HG02588 (cell line): Measurements from ENCODE around the gene TPO.

Source experiments
- ATAC-seq: cut with Tn5 transposase; IDR thresholded peaks from one replicate; pipeline ENCODE4 v1.9.1; 2021; ENCODE audit warnings: mild to moderate bottlenecking, moderate library complexity; ENCODE audit not compliant: unreplicated experiment

Gene TPO

DNA sequence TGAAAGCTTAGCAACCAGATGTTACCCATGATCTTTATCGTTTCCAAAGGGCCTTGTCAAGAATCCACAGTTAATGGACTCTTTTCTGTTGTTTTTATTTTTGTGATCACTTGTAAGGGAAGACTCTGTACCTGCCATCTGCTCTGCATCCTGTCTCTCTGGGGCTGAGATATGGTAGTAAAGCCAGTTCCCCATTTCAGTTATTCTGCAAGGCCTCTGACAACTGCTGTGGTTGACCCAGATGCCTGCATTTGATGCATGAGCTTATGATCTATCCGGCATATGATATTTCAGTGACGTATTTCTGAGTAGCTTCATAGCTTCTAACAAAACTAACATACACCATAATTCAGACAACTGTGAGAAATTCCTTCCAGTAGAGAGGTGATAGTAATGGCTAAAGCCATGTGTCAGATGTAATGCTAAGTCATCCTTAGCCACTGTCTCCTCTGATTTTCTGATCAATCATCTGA lies 105.1 kb downstream of the TPO start:
- ATAC-seq = no peak

DNA sequence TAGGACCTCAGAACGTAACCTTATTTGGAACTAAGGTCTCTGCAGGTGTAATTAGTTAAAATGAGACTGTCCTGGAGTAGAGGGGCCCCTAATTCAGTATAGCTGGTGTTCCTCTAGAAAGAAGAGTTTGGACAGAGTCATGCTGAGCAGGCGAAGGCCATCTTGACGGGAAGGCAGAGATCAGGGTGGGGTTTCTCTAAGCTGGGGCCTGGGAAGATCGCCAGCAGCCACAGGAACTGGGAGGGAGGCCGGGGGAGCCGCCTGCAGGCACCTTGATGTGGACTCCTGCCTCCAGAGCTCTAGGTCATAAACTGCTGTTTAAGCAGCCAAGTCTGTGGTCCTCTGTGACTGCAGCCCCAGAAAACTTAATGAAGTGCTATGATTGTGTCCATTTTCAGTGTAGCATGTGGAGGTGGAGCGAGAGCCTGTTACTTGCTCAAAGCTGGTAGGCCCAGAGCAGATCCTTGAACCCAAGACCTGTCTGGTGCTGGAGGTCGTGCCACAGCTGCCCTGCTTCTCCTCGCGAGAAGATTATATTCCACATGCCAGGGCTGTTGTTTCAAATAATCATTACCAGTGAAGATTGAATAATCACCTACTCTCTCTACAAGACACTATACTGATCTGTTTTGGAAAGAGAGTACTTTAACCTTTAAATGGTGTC lies 105.7 kb downstream of the TPO start:
- ATAC-seq = no peak

DNA sequence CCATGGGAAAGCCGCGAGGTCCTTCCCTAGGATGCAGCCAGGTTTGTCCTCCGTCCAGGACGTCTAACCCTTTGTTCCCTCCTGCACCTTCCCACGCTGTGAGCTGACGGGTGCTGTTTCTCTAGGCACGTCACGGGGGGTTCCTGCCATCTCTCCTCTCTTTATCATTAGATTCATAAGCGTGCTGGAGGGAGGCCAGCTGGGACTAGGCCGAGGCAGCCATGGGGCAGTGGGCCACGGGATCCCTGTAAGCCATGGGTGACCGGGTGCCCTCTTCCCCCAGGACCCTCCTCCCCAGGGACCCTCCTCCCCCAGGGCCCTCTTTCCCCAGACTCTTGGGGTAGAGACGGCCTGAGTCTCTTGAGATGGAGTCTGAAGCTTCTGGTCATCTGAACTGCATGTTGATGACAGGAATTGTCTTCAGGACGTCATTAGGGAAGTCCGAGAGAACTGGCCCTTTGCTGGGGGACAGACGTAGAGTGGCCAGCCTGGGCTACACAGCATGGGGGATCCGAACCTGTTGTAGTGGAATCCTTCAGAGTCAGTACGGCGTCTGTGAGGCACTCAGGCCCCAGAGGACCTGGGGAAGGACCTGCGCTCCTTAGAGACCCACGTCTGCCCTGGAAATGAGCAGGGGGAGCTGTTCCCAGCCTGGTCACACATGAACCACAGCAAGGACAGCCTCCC lies 108.1 kb downstream of the TPO start:
- no peak for ATAC-seq

DNA sequence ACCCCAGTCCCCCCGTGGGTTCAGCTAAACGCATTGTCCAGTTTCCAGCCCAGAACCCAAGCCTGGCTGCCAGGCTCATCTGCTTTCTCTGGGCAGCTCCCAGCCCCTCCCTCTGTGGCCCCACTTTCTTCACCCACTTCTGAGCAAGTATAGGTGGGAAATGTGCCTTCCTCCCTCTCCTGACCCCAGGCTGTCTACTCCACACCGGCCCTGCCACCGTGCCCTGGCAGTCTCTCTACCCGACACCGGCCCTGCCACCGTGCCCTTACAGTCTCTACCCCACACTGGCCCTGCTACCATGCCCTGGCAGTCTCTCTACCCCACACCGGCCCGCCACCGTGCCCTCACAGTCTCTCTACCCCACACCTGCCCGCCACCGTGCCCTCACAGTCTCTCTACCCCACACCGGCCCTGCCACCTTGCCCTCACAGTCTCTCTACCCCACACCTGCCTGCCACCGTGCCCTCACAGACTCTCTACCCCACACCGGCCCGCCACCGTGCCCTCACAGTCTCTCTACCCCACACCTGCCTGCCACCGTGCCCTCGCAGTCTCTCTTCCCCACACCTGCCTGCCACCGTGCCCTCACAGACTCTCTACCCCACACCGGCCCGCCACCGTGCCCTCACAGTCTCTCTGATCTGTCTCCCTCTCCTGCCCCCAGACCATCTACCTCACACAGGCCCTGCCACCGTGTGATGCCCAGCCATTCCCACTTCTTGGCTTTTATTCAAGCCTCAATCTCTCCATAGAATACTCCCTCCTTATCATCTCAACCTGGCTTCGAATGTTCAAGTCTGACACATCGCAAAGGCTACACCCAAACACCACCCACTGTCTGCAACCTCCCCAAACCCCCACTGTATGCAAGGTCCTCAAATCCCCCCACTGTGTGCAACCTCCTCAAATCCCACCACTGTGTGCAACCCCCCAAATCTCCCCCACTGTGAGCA lies 108.9 kb downstream of the TPO start:
- ATAC-seq = no peak

DNA sequence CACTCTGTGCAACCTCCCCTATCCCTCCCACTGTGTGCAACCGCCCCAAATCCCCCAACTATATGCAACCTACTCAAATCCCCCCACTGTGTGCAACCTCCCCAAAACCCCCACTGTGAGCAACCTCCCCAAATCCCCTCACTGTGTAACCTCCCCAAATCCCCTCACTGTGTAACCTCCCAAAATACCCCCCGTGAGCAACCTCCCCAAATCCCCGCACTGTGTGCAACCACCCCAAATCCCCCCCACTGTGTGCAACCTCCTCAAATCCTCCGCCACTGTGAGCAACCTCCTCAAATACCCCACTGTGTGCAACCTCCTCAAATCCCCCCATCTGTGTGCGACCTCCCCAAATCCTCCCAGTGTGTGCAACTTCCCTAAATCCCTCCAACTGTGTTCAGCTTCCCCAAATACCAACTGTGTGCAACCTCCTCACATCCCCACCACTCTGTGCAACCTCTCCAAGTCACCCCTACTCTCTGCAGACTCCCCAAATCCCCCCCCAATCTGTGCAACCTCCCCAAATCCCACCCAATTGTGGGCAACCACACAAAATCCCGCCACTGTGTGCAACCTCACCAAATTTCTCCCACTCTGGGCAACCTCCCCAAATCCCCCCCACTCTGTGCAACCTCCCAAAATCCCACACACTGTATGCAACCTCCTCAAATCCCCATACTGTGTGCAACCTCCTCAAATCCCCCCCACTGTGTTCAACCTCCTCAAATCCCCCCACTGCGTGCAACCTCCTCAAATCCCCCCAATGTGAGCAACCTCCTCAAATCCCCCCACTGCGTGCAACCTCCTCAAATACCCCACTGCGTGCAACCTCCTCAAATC lies 114.1 kb downstream of the TPO start:
- ATAC-seq = no peak

DNA sequence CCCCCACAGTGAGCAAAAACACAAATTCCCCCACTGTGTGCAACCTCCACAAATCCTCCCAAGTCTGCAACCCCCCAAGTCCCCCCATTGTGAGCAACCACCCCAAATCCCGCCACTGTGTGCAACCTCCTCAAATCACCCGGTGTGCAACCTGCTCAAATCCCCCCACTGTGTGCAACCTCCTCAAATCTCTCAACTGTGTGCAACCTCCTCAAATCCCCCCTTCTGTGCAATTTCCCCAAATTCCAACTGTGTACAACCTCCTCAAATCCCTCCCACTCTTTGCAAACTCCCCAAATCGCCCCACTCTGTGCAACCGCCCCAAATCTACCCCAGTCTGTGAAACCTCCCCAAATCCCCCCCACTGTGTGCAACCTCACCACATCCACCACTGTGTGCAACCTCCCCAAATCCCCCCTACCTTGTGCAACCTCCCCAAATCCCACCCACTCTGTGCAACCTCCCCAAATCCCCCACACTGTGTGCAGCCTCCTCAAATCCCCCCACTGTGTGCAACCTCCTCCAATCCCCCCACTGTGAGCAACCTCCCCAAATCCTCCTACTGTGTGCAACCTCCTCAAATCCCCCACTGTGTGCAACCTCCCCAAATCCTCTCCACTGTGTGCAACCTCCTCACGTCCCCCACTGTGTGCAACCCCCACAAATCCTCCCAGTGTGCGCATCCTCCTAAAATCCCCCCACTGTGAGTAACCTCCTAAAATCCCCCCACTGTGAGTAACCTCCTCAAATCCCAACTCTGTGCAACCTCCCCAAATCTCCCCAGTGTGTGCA lies 115.2 kb downstream of the TPO start:
- no peak for ATAC-seq

DNA sequence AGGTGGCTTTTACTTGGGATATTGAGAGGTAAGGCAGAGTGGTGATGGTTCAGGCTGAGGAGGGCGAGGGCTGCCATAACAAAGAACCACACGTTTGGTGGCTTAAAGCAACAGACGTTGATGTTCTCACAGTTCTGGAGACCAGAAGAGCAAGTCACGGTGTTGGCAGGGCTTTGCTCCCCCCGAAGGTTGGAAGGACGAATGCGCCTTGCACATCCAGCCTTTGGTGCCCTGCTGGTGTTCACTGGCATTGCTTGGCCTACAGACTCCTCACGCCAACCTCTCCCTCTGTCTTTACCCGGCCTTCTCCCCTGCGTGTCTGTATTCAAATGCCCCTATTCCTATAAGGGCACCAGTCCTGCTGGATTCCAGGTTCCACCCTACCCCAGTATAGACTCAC lies 125.4 kb downstream of the TPO start:
- ATAC-seq = no peak

DNA sequence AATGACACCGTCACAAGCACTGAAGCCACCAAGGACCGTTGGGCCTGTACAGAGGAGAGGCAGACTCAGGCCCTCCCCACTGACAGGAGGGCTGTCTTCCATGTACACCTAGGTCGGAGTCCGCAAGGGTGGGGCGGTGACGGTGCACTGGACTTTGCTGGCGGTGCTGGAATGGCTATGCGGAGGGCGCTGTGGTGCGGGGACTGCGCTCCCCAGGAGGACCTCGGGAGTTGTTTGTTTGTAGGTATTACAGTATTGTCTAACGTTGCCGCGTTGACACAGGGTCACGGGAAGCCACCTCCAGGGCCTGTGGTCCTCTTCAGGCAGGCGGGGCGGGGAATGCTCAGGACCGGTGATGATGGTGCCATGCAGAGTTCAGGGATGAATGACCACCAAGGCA lies 126.2 kb downstream of the TPO start:
- no peak for ATAC-seq

DNA sequence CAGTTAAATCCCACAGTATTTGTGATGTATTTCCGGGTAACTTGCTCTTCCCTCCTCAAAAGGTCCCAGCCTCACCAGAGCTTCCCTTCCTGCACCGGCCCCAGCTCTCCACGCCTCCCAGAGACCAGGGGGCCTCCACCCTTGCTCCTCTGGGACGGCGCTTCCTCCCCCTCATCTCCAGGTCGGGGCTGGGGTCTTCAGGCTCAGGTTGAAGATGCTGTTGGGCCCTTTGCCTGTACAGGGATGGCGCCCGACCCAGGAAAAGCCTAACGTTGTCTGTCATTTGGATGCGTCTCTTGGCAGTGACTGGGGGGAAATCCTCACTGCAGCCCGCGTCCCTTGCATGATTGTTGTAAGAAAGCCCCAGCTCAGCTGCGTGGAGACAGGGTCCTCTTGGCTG lies 126.7 kb downstream of the TPO start:
- no peak for ATAC-seq

DNA sequence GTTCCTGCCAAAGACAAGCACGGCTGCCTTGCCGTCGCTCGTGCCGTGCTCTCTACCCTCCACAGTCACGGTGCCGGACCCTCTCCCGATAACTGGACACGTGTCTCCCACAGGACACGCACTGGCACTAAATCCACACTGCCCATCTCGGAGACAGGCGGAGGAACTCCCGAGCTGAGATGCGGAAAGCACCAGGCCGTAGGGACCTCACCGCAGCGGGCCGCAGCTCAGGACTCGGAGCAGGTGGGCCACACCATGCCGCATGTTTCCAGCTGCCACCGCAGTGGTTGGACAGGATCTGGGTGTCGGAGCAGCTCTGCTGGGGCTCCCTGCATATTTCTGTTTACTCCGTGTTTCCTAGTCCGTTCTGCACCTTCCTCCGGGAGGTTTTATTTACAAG lies 127.2 kb downstream of the TPO start:
- ATAC-seq = no peak

DNA sequence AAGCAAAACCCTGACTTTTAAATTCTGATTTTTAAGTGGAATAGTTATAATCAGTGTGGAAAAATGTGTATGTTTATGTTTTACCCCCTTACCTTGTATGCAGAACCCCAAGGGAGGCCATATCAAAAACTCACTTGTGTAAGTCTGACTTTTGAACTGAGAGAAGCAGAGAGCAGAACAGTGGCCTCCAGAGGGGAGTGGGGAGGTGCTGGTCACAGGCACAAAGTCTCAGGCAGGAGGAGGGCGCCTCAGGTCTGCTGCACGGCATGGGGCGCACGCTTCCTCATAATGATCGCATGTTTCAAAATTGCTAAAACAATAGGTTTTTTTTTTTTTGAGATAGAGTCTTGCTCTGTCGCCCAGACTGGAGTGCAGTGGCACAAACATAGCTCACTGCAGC lies 127.8 kb downstream of the TPO start:
- ATAC-seq = no peak

DNA sequence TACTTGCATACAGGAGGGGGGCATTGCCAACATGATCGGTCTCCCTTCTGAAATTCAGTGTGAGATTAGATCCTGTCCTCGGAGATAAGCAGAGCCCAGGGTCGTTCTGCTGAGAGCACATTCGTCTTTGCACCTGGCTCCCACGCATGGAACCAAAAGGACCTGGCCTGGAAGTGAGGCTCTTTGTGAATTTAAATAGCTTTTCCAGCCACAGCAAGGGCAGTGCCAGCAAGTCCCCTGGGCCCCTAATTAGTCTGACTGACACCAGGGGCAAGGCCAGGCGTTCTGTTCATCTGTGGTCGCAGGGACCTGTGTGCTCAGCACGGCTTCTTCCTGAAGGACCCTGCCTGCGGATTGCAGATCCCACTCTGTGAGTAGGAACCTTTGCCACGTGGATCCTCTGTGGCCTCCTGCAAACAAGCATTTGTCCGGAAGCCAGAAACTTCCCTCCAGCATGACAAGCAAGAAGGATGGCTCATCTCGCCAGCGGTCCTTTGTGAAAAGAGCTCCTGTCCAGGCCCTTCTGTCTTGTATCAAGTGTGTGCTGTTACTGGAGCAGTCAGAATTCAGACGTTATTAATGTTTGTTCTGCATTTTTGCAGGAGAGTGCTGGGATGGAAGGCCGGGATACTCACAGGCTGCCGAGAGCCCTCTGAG lies 128.7 kb downstream of the TPO start:
- no peak for ATAC-seq

DNA sequence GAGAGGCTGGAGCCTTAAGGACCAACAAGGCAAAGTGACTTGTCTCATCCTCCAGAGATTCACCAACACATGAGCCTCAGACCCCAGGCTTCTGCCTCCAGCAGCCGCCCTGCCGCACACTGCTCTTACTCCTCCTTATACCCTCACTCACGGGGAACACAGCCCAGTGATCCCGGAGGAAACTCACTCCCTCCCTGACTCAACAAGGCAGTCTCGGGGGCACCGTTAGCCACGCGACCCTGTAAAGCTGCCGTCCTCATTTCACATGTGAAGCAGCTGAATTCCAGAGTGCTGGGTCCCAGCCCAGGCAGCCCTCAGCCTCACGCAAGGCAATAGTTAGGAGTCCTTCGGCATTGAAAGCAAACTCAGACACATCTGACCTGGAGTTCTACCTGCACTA lies 129.7 kb downstream of the TPO start:
- no peak for ATAC-seq

DNA sequence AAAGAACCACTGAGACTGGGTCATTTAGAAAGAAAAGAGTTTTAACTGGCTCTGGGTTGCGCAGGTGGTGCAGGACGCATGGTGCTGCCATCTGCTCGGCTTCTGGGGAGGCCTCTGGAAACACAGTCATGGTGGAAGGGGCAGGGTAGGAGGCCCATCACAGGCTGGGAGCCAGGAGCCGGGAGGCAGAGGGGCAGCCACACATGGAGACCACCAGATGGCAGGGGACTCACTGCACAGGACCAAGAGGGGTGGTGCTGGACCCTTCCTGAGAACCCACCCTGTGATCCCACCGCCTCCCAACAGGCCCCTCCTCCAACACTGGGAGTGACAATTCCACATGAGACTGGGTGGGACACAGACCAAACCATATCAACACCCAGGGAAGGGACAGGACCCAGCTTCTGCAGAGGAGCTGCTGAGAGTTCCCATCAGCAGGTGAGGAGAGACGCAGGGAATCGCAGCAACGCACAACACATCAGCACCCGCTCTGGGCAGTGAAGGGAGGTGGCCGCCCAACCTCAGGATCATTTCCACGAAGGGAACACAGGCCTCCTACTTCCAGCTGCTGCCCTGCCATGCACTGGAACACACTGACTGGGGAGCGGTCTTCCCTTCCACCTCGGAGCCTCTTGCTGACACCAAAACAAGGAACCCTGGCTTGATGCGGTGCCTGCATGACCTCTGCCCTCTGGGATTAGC lies 130.7 kb downstream of the TPO start:
- no peak for ATAC-seq

DNA sequence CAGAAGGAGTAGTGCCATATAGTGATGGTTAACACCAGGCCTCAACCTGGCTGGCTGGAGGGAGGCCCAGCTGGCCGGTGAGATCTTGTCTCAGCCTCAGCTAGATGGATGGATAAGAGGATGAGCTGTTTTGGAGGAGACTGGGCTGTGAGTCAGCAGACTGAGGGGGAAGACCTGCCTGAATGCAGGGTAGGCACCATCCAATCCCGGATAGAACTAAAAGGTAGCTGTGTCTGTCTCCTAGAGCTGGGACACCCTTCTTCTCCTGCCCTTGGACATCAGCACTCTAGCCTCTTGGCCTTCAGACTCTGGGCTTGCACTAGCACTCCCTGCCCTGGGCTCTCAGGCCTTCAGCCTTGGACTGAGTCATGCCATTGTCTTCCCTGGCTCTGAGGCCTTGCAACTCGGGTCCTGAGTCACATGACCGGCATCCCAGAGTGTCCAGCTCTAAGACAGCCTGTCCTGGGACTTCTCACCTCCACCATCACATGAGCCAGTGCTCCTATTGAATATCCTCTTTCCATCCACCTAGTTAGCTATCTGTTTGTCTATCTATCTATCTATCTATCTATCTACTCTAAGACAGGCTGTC lies 131.3 kb downstream of the TPO start:
- no peak for ATAC-seq

DNA sequence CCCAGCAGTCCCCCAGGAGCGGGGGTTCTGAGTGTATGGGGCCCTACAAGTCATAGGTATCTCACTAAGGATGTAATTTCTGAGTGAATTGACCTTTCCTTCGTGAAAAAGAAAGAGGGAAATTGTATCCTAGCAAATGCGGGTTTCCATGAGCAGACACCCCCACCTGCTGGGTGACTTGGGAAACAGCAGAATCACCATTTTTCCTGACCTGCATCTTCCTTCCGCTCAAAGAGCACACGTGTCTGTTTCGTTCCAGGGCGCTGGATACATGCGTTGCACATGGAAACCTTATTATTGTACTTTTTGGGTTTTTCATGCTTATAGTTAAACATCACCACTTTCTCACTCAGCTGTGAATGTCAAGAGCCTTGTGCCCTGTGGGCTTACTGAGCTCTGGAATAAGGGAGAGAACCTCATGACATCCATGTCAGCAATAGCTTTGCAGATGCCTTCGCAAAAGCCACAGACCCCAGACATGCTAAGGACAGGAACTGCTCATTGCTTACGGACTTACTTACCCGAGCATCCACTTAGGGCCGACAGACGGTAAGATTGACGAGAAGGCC lies 132.8 kb downstream of the TPO start:
- ATAC-seq = no peak

DNA sequence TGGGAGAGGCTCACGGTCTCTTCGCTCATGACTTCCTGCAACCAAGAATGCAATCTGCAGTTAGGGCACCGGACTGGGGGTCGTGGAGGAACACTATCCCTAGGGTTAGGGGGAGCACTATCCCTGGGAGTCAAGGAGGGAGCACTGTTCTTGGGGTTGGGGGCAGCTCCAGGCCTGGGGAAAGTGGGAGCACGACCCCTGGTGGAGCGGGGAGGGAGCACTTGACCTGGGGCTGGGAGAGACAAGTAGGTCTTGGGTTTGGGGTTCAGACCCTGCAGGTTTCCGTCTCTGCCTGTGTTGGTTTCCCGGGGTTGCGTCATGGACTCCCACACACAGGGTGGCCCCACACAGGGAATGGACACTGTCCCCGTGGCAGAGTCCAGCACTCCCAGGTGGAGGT lies 133.6 kb downstream of the TPO start:
- no peak for ATAC-seq
